Skin of body (tissue), 2 donors: ENCODE measurements around the gene SLC41A3. TPM values are rescaled to one million over a fixed set of nuclear protein-coding genes. Genes with fewer than 3 reads are reported as not detected.
"Not testable (repeated sequence)": the region's sequence is repeated elsewhere in the genome, so short reads cannot be mapped to it uniquely, and the experiment has no call there.

Source experiments
- DNase-seq: peaks from one replicate; lab custom pipeline; 2025; lab: John Stamatoyannopoulos, UW
- total RNA-seq: library from RNA; depleted of rRNA; stranded (reverse); fragments of >200 nt; gene quantifications from one replicate; pipeline ENCODE4 v1.2.3, GENCODE V29; 2014

SLC41A3 gene
- total RNA-seq, 1 donor from 2014 or later = 26.1 TPM

DNA sequence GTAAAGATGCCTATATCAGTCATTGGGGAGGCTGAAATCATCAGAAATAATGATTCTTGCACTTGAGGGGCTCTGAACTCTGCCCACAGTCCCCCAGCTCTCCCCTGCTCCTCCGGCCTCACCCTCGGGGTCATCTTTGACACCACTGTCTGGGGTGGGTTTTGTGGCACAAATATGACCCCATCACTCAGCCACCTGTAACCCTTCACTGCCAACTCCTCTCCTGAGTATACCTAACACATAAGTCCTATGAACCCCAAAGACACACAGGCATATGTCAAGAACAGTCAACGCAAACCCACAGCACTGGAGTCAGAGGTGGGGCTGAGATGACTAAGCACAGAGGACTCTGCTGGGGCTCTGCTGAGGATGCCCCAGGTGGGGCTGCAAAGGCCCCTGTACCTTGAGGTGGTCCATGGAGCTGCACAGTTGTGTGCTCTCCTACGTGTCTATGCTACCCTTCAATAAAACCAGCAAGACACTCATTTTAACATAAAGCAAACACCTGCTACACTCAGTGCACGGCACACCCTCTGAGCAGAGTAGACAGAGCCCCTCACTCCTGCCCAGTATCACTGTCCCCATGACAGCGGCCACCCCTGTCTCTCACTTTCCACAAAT, 29.9 kb downstream of the SLC41A3 start:
- no peak for DNase-seq

- no peak for DNase-seq
These were observed 30.4 kb downstream of the SLC41A3 start for GRCh38 chr3:126053513-126053912.

DNA sequence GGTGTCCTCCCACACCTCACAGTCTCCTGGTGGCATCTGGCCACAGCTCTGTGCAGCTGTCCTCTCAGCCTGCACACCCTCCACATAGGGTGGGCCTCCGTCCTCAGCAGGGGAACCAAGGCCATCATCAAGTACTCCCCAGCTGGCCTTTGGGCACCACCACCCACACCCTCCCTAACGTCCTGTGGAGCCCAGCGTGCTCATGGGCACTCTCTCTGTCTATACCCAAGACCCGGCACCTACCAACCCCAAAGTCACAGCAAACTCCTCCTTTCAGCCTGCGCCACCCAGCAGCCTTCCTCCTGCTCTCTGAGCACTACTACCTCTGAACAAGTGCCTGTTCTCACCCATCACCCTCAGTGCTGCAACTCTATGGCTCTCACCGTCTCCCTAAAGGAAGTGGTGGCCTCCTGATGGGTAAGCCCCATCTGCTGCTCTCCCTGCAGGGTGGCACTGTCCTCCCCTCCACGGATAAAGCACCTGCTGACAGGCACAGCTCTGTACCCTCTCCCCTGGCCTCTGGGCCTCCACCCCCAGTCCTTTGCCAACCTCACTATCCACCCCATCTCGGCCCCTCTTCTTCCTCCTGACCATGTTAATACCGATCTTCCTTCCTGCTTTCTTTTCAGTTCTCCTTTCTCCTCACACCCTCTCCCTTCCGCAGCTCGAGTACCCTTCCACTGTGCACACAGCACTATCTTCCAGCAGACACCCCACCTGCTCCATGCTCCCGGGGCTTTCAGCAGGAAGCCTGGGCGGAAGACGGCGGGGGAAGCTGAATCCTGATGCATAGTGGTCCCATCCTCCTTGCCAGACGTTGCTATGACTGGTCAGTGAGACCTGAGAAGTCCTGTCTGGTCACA, 31.5 kb downstream of the SLC41A3 start:
- DNase-seq = no peak

- DNase-seq = no peak
These were observed 32.2 kb downstream of the SLC41A3 start for GRCh38 chr3:126051741-126052140.

DNA sequence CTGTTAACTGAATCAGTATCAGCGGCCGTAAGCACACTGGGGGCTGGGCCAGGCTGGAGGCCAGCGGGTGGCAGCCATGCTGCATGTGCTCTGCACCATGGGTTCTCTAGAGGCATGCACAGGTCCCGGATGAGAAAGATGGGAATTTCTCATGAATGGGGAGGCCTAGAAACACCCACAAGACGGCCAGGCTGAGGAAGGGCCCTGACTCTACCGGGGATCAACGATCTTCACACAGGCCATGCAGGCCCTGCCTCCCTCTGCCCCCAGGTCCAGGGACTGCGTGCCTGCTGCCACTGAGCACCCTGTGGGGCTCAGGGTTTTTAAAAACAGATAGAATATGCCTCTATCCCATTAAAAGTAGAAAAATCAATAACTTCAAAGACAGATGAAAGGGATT, 32.7 kb downstream of the SLC41A3 start:
- no peak for DNase-seq

DNA sequence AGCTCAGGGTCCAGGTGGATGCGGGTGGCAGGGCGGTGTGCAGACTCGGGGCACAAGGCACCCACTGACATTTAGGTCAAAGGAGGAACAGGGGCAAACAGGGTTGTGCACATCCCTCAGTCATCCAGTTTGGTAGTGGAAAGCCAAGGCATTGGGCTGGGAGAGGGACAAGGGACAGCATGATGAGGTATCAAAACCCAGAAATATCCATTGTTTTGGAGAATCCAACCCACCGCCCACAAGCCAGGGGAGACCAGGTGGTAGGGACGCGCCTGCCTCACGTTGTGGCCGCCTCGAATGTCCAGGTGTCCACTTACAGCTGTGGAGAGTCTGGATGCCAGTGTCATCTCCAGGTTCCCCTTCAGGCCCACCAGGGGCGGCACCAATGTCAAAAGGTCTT, 33.3 kb downstream of the SLC41A3 start:
- no peak for DNase-seq

- DNase-seq = no peak
These were observed 33.9 kb downstream of the SLC41A3 start for GRCh38 chr3:126050050-126050392.

DNA sequence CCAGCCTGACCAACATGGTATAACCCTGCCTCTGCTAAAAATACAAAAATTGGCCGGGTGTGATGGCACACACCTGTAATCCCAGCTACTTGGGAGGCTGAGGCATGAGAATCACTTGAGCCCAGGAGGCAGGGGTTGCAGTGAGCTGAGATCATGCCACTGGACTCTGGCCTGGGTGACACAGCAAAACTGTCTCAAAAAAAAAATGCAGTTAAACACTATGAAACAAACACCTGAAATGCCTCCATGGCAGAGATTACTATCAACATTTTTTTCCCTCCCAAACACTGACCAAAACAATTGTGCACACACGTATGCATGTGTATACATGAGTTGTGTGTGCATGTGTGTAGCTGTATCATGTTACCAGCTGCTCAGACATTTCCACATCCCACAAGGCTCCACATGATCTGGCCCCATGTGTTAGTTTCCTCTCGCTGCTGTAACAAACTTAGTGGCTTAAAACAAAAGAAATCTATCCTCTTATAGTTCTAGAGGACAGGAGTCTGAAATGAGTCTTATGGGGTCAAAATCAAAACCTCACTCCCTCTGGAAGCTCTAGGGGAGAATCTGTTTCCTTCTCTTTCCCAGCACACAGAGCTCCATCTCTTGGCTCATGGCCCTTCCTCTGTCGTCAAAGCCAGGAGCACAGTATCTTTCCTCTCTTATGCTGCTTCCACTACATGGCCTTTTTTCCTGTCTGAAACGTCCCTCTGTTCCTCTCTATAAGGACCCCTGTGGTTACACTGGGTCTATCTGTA, 34.5 kb downstream of the SLC41A3 start:
- DNase-seq = no peak

- no peak for DNase-seq
These were observed 43.5 kb downstream of the SLC41A3 start for GRCh38 chr3:126040386-126040785.

- DNase-seq = no peak
These were observed 44.1 kb downstream of the SLC41A3 start for GRCh38 chr3:126039870-126040269.

- DNase-seq = not testable (repeated sequence)
These were observed 45.1 kb downstream of the SLC41A3 start for GRCh38 chr3:126038791-126039190.

DNA sequence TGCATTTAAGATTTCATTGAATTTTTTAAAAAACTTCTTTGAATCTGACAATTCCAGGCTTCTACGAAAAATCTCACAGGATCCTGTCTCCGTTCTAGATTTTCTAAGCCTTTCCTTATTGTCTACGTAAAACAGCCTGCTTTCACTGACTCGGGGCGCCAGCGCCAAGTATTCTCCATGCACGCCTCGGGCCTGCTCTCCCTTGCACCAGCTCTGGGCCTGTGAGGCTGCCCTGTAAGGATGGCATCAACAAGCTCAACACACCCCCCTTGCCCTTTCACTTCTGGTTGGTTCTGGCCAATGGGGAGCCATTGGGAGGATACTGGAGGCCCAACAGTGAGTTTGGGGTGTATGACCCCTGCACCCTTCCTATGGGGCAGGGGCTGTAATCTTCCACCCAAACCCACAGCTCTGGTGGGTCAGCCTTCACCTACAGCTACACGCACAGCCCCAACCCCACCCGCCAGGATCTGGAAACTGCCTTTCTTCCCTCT, 47.8 kb downstream of the SLC41A3 start:
- no peak for DNase-seq

DNA sequence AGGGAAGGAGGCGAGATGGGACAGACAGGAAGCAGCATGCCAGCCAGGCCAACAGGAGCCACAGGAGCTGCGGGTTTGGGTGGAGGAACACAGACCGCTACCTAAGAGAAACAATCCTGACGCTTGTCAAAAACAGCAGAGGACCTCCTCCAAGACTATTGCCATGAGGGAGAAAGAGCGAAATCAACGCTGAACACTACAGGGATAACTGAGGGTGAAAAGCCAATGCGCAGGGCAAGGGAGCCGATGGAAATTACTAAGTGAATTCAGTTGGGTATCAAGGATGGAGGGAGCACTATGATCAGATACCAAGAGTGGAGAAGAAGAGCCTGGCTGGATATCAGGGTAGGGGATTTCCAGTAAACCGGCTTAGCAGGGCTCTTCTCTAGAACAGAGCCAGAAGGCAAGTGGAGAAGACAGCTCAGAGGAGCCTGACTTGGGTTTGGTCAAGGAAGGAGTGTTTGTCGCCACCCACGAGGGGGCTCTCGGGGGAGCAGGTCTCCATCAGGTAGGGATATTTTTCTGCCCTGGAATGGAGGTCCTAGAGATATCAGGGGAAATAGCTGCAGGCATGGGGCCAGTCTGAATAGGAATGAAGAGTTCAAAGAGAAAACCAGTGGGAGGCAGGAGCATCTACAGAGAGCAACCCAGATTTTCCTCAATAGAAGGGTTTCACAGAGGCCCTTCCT, 48.4 kb downstream of the SLC41A3 start:
- no peak for DNase-seq

GRCh38 chr3:126034481-126035361, 49.2 kb downstream of the SLC41A3 start:
- DNase-seq = no peak

DNA sequence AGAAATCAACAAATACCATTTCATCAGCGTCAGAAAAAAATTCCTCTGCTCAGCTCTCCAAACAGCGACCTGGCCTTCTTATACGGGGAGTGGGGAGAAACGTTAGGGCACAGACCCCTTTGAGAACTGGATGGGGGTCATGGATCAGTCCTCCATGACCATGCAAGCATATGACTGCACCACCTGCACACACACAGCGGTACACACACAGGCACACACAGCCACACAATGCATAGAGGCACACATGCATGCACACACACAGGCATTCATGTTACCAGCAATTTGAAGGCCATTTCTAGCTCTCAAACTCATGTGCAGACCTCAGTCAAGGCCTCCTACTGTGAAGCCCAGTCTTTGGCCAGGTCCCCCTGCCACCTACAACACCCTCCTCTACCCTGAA, 50.2 kb downstream of the SLC41A3 start:
- no peak for DNase-seq

DNA sequence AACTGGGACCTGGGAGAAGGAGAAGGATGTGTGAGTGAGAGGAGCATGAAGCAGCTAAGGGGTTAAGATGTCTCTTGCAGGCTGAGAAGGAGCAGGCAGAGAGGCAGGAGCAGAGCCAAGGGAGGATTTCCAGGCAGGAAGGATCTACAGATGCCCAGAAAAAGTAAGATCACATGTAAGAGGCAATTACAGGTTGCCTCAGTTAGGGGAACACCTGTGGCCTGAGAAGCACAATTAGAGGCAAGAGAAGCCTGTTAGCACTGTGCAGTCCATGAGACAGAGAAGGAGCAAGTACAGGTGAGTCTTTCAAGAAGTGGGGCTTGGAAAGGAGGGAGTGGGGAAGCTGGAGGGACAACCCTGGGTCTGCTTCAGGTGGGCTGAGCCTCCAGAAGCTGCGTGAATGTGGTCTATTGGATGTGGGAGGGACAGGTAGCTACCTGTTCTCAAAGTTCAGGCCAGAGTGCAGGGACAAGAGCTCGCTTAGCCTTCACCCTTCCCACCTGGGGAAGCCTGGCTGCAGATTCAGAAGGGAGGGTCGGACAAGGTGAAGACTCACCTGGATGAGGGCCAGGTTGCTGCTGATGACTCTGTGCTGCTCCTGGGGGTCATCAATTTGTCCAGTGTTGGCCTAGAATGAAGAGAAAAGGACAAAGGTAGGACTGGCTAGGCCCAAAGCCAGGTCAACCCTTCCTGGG, 50.7 kb downstream of the SLC41A3 start:
- DNase-seq = no peak

DNA sequence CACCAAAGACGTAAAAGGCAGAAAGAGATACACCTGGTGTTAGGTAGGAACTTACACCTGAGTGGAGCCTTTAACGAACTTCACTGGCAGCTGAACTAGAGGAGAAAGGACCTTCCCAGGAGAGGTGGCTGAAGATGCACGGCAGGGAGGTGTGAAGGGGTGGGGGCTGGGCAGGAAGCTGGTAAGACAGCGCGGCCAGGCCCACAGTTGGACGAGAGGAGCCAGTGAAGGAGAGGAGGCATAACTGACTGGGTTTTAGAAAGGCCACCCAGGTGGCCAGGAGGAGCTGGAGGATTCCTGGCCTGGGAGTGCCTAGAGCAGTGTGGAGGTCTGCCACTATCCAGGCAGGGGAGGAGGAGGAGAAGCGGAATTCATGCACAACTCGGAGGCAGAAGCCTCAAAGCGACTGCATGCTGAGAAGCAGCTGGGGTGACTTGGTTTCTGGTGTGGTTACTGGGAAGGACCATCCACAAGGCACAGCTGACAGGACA, 51.9 kb downstream of the SLC41A3 start:
- no peak for DNase-seq

DNA sequence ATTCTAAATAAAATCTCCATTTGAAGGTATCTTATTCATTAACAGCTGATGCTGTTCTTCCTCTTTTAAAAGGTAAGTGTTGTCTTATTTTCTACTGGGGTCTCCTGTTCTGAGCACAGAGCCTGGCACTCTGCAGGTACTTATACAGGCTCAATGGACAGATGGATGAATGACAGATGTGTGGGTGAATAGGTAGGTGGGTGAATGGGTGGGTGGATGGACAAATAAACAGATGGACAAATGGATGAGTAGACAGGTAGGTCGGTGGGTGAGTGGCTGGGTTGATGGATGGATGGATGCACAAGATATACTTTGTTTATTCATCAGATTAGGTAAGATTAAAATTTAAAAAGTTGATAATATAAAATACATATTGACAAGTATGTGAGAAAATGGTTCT, 53.5 kb downstream of the SLC41A3 start:
- no peak for DNase-seq

GRCh38 chr3:126029241-126029640, 54.7 kb downstream of the SLC41A3 start:
- DNase-seq = no peak

DNA sequence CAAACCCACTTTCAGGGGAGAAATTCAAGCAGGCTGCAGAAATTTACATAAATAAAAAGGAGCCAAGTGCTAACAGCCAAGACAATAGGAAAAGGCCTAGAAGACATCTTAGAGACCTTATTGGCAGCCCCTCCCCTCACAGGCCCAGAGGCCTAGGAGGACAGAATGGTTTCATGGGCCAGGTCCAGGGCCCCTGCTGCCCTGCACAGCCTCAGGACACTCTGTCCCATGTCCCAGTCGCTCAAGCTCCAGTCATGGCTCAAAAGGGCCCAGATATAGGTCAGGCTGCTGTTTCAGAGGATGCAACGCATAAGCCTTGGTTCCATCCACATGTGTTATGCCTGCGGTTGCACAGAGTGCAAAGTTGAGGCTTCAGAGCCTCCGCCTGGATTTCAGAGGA, 55.8 kb downstream of the SLC41A3 start:
- no peak for DNase-seq
